Fibroblast of gingiva (primary cell): ENCODE measurements around the gene DMAC2.
"Not testable (repeated sequence)": the region's sequence is repeated elsewhere in the genome, so short reads cannot be mapped to it uniquely, and the experiment has no call there.

Experiments
- DNase-seq: peaks from one replicate; pipeline ENCODE4 v3.0.0-alpha.2; 2011; ENCODE audit warnings: low read depth

The DMAC2 gene

GRCh38 chr19:41422456-41422855, 17.3 kb downstream of the DMAC2 start:
- DNase-seq, result no peak

DNA sequence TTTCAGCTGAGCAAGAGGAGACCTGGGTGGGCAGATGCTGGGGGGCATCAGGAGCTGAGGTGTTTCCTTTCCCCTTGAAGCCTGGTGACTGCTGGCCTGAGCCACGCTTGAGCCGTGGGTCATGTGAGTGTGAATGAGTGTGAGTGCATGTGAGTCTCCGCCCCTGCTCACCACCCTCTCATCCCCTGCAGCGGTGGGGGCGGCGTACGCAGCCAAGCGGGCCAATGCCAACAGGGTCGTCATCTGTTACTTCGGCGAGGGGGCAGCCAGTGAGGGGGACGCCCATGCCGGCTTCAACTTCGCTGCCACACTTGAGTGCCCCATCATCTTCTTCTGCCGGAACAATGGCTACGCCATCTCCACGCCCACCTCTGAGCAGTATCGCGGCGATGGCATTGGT, 17.7 kb downstream of the DMAC2 start:
- no peak for DNase-seq

- DNase-seq, result no peak
These were observed 18.4 kb downstream of the DMAC2 start for GRCh38 chr19:41421314-41421713.

GRCh38 chr19:41420101-41420880, 19.4 kb downstream of the DMAC2 start:
- DNase-seq, result no peak

- no peak for DNase-seq
These were observed 23.5 kb downstream of the DMAC2 start for GRCh38 chr19:41416194-41416674.

DNA sequence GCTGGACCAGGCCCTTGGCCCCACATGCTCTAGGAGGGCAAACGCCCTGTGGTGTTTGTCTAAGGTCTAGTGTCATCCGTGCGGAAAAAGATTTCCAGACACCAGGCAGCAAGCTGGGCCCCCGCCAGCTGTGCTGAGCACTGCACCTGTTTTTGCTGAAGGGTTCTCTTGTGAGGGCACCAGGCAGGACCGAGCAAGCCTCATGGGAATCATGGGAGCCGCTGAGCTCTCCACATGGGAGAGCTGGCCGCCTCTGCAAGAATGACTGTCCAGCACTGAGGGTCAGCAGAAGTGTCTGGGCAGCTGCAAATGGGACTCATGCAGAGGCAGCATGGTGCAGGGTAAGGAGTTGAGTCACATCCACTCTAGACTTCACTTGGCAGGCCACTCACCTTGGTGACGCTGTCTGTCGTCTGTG, 24.5 kb downstream of the DMAC2 start:
- DNase-seq, result no peak

- no peak for DNase-seq
These were observed 25.3 kb downstream of the DMAC2 start for GRCh38 chr19:41414461-41414860.

GRCh38 chr19:41413947-41414346, 25.8 kb downstream of the DMAC2 start:
- DNase-seq, result no peak

DNA sequence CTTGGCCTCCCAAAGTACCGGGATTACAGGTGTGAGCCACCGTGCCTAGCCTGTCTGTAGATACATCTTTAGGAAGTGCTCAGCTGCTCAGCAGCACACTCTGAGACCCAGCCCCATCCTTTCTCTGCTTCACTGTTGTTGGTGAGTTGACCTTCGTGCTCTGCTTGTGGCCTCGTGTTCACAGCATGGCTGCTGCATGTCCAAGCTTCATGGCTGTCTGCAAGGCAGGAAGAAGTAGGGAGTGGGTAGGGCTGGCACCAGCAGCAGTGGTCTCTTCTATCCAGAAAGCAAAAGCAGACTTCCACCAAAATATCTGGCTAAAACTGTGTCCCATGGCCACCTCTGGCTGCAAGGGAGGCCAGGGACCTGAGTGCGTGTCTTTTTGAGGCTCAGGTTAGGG, 26.8 kb downstream of the DMAC2 start:
- no peak for DNase-seq

- DNase-seq, result no peak
These were observed 27.8 kb downstream of the DMAC2 start for GRCh38 chr19:41411968-41412265.

GRCh38 chr19:41411100-41411967, 28.4 kb downstream of the DMAC2 start:
- no peak for DNase-seq

DNA sequence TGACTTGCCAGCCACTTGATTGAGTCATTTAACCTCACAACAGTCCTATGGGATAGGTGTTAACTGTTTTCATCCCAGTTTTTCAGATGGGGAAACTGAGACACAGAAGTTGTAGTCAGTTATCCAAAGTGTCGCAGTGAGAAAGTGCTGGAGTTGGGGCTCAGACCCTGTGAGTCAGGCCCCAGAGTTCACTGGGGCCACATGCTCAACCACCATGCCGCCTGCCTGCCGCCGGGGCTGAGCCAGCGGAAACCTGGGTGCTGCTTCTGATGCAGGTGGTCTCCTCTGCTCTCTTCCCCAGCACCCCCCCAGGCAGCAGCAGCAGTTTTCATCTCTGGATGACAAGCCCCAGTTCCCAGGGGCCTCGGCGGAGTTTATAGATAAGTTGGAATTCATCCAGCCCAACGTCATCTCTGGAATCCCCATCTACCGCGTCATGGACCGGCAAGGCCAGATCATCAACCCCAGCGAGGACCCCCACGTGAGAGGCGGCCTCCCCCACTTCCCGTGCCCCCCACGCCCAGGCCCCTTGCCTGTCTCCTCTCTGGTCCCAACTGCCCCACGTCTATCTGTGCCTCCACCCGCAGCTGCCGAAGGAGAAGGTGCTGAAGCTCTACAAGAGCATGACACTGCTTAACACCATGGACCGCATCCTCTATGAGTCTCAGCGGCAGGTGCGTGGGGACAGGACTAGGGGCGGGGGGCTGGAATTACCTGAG, 29.2 kb downstream of the DMAC2 start:
- no peak for DNase-seq

- no peak for DNase-seq
These were observed 30.4 kb downstream of the DMAC2 start for GRCh38 chr19:41409288-41409687.

DNA sequence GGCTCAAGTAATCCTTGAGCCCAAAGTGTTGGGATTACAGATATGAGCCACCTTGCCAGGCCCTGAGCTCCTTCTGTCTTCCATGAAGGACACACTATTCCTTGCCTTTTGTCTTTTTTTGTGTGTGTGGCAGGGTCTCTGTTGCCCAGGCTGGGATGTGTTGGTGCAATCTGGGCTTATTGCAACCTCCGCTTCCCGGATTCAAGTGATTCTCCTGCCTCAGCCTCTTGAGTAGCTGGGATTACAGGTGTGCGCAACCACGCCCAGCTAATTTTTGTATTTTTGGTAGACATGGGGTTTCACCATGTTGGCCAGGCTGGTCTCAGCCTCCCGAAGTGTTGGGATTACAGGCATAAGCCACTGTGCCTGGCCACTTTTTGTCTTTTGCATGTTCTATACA, 30.9 kb downstream of the DMAC2 start:
- not testable (repeated sequence) for DNase-seq

GRCh38 chr19:41408256-41408655, 31.5 kb downstream of the DMAC2 start:
- no peak for DNase-seq

DNA sequence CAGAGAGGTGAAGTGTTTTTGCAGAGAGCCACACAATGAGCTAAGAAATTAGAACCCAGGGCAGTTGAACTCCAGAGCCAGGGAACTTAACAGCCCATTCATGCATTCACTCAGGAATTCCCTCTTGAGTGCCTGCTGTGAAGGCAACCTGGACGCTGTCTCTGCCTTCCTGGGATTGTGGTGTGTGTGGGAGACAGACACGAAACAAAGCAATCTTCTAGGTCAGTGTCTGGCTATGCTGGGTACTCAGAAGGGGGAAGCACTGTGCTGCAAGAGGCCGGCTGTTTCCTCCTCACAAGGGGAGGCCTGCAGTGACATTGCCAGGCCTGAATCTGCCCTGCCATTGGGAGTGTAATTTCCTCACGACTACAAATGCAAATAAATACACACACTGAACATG, 32.4 kb downstream of the DMAC2 start:
- DNase-seq, result no peak

GRCh38 chr19:41405776-41406175, 33.9 kb downstream of the DMAC2 start:
- no peak for DNase-seq

DNA sequence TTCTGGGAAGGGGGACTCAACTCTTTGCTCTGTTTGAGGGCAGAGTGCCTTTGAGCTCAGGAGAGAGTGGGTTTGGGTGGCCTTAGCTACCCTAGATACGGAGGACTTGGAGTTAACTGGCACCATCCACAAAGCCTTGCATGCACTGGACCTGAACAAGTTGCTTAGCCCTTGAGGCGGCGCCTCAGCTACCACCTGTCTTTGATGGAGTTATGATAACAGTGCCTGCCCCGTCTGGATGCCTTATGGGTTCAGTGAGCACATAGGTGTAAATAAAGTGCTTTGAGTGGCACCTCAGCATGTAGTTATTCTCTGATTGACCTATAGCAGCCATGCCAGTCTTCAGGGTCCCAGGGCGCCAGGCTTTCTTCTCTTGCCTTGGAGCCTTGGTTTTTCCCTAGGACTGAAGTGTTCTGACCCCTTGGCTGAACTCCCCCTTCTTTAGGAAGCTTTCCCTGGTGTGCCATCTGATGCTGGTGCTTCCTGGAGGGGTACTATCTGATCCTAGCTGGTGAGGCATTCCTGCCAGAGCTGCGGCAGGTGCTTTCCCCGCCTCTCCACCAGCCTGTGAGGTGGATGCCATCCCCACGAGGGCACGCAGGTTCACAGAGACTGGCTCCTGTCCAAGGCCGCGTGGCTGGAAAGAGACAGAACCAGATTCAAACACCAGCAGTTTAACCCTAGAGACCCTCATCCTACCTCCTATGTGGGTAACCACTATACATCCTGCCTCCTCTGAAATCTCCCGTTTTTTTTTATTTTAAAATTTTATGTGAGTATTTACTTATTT, 36.3 kb downstream of the DMAC2 start:
- DNase-seq, result no peak

GRCh38 chr19:41402010-41402409, 37.7 kb downstream of the DMAC2 start:
- no peak for DNase-seq

GRCh38 chr19:41401483-41401882, 38.2 kb downstream of the DMAC2 start:
- DNase-seq, result no peak

DNA sequence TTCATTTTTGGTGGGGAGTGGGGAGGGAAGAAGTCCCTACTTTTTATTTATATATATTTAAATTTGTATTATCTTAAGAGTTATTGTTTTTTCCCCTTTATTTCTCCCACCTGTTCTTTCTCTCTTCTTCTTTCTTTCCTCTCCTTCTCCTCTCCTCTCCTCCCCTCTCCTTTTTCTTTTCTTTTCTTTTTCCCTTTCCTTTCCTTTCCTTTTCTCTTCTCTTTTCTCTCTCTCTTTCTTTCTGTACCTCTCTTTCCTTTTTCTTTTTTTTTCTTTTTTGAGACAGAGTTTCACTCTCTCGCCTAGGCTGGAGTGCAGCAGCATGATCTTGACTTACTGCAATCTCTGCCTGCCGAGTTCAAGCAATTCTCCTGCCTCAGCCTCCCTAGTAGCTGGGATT, 40.2 kb downstream of the DMAC2 start:
- no peak for DNase-seq

- DNase-seq, result no peak
These were observed 40.6 kb downstream of the DMAC2 start for GRCh38 chr19:41399091-41399490.
